HepG2 (cell line): Measurements from ENCODE around the gene C1orf198. TPM values are rescaled to one million over a fixed set of nuclear protein-coding genes. Genes with fewer than 3 reads are reported as not detected.

Source experiments
- ATAC-seq: fragments of 200-7000 bp; cut with Tn5 transposase; 3 replicates; pipeline ENCODE4 v1.9.1; 2020; ENCODE audit warnings: mild to moderate bottlenecking, moderate library complexity
- BruUV-seq: library from RNA; stranded (reverse); fragments of 400-500 nt; replicated peaks from 2 replicates; lab custom pipeline; 2021; lab: Mats Ljungman, UMichigan
- CTCF ChIA-PET: fragments of 300-600 bp; formaldehyde crosslinking; extraction: SDS; loops from one replicate; lab custom pipeline; 2021; ENCODE audit warnings: low total read pairs, inconsistent platforms, low intra/inter-chr PET ratio; lab: Yijun Ruan, JAX
- POLR2A ChIA-PET: fragments of 350-600 bp; sonication (Branson Sonifier 250); formaldehyde crosslinking; loops from one replicate; lab custom pipeline; 2020; ENCODE audit warnings: antibody characterized with exemption, inconsistent platforms; lab: Yijun Ruan, JAX
- DNase-seq: peaks from one replicate; pipeline ENCODE4 v3.0.0-alpha.2; 2015; ENCODE audit warnings: low spot score
- FAIRE-seq: peaks from 3 replicates; lab custom pipeline; 2011; peaks lifted over from hg19 to GRCh38; lab: Jason Lieb, UNC
- H2AFZ ChIP-seq: one replicate; pipeline ENCODE4 v1.6.1; 2011; ENCODE audit warnings: low read length, inconsistent platforms
- H3K27ac ChIP-seq: fragments of 300-600 bp; 3 replicates; pipeline ENCODE4 v1.8.0; 2011; ENCODE audit warnings: mixed run types, mild to moderate bottlenecking, mixed read lengths, low read length, inconsistent platforms; ENCODE audit not compliant: insufficient read depth; ENCODE audit errors: extremely low read length
- H3K27me3 ChIP-seq, 2 experiments: fragments of 200-600 bp in 1 of 2; 2 replicates in 1 of 2; 3 replicates in 1 of 2; pipeline versions ENCODE4 v1.6.0 to v1.8.0; 2011; ENCODE audit warnings: low read length in 2 of 2, mild to moderate bottlenecking in 2 of 2, moderate library complexity in 2 of 2, inconsistent platforms in 1 of 2; ENCODE audit not compliant: insufficient read depth in 2 of 2, control insufficient read depth in 1 of 2
- H3K36me3 ChIP-seq, 2 experiments: fragments of 200-600 bp in 1 of 2; replicated peaks in 1 of 2; 2 replicates in 1 of 2; 3 replicates in 1 of 2; pipeline versions ENCODE4 v1.5.1 to v1.8.0; 2011; ENCODE audit warnings: low read length in 2 of 2, inconsistent platforms in 1 of 2; ENCODE audit not compliant: insufficient read depth in 2 of 2, control insufficient read depth in 1 of 2
- H3K4me1 ChIP-seq: 2 replicates; pipeline ENCODE4 v1.5.1; 2012; ENCODE audit warnings: low read length, inconsistent platforms; ENCODE audit not compliant: insufficient read depth
- H3K4me2 ChIP-seq: 2 replicates; pipeline ENCODE4 v1.6.0; 2011; ENCODE audit warnings: low read depth, low read length, inconsistent platforms
- H3K4me3 ChIP-seq, 3 experiments: fragments of 200-600 bp in 1 of 3; sonication (generic), shearing (Covaris generic) in 1 of 3; replicated peaks in 1 of 3; 2 replicates each; pipeline ENCODE4 v1.5.1; 2011 to 2016; ENCODE audit warnings: low read length in 3 of 3, inconsistent platforms in 2 of 3, low read depth in 2 of 3, mild to moderate bottlenecking in 2 of 3, control low read depth in 1 of 3, mixed read lengths in 1 of 3; ENCODE audit not compliant: insufficient read depth in 1 of 3
- H3K79me2 ChIP-seq: one replicate; pipeline ENCODE4 v1.6.1; 2011; ENCODE audit warnings: low read length, inconsistent platforms; ENCODE audit not compliant: insufficient read depth
- H3K9ac ChIP-seq: 2 replicates; pipeline ENCODE4 v1.6.0; 2011; ENCODE audit warnings: mild to moderate bottlenecking, low read depth, low read length, inconsistent platforms; ENCODE audit not compliant: insufficient read depth
- H3K9me3 ChIP-seq: 2 replicates; pipeline ENCODE4 v1.5.1; 2012; ENCODE audit warnings: mild to moderate bottlenecking, low read length
- H4K20me1 ChIP-seq: 2 replicates; pipeline ENCODE4 v1.6.0; 2011; ENCODE audit warnings: inconsistent platforms, mild to moderate bottlenecking, low read length, moderate library complexity; ENCODE audit not compliant: insufficient read depth
- GRHL1 ChIP-seq: sonication (generic); formaldehyde crosslinking; conservative IDR thresholded peaks from 2 replicates; pipeline ENCODE4 v1.8.0; 2022; ENCODE audit warnings: missing genetic modification reagents
- HMG20A ChIP-seq: IDR thresholded peaks from 2 replicates; pipeline ENCODE4 v1.6.1; 2016; ENCODE audit warnings: borderline replicate concordance
- MTF2 ChIP-seq: sonication (generic); formaldehyde crosslinking; IDR thresholded peaks from 2 replicates; pipeline ENCODE4 v1.5.0; 2020; ENCODE audit warnings: missing genetic modification reagents, borderline replicate concordance
- NCOA5 ChIP-seq: sonication (generic); formaldehyde crosslinking; IDR thresholded peaks from 2 replicates; pipeline ENCODE4 v1.4.0; 2020; ENCODE audit warnings: missing genetic modification reagents
- NFYB ChIP-seq: sonication (generic); formaldehyde crosslinking; IDR thresholded peaks from 2 replicates; pipeline ENCODE4 v1.4.0; 2020; ENCODE audit warnings: missing genetic modification reagents
- PHF21A ChIP-seq: sonication (generic); formaldehyde crosslinking; IDR thresholded peaks from 2 replicates; pipeline ENCODE4 v1.5.0; 2020; ENCODE audit warnings: mild to moderate bottlenecking, missing genetic modification reagents
- PHF8 ChIP-seq: sonication (generic); formaldehyde crosslinking; IDR thresholded peaks from 2 replicates; pipeline ENCODE4 v1.5.0; 2020; ENCODE audit warnings: missing genetic modification reagents
- TARDBP ChIP-seq: sonication (generic); formaldehyde crosslinking; IDR thresholded peaks from 2 replicates; pipeline ENCODE4 v1.8.0; 2022; ENCODE audit warnings: mild to moderate bottlenecking, missing genetic modification reagents
- ZNF20 ChIP-seq: sonication (generic); formaldehyde crosslinking; IDR thresholded peaks from 2 replicates; pipeline ENCODE4 v1.4.0; 2020; ENCODE audit warnings: mild to moderate bottlenecking, moderate library complexity, missing genetic modification reagents
- ZNF234 ChIP-seq: sonication (generic); formaldehyde crosslinking; conservative IDR thresholded peaks from 2 replicates; pipeline ENCODE4 v1.5.1; 2020; ENCODE audit warnings: mild to moderate bottlenecking, missing genetic modification reagents
- WGBS: methylation state at CpG from one replicate; pipeline ENCODE4 v1.1.6; 2017; ENCODE audit warnings: low lambda C conversion rate; 5-methylcytosine and 5-hydroxymethylcytosine counted together
- in situ Hi-C: cut with HindIII; loops from 2 replicates; pipeline ENCODE4 v1.10.0; 2017; ENCODE audit warnings: low pct_unique_long_range_greater_than_20kb; ENCODE audit not compliant: extremely low pct_ligation_motif_present
- intact Hi-C: fragments of 100-400 bp; cut with micrococcal nuclease; formaldehyde crosslinking; loops from one replicate; pipeline ENCODE4 v1.10.0; 2022; ENCODE audit not compliant: unreplicated experiment
- polyA plus RNA-seq, 8 experiments: library from polyadenylated mRNA; depleted of rRNA in 3 of 8; stranded (reverse) in 7 of 8; unstranded in 1 of 8; fragments of >200 nt; fragmentation: Illumina TruSeq in 4 of 8; extraction: Trizol in 4 of 8; gene quantifications; 2 replicates each; pipeline versions ENCODE4 v1.2.1 to v1.2.3, GENCODE V29; 2011 to 2016; ENCODE audit warnings: low read depth in 4 of 8, missing spikeins in 1 of 8, mixed read lengths in 1 of 8; ENCODE audit not compliant: insufficient read depth in 1 of 8
- total RNA-seq, 5 experiments: library from RNA; depleted of rRNA; stranded (reverse); fragments of >200 nt; fragmentation: Illumina TruSeq; extraction: Trizol; gene quantifications; 2 replicates each; pipeline ENCODE4 v1.2.3, GENCODE V29; 2016; ENCODE audit warnings: low read depth in 1 of 5

Gene C1orf198
- total and polyA plus RNA-seq, 2 of the 13 experiments (the other 11 are each of a cell fraction or from before 2014, with no cell fraction given), result 12.7 to 13.4 TPM

GRCh38 chr1:230861970-230862595, 6.2 kb downstream of the C1orf198 start:
- H4K20me1 ChIP-seq, result 0 out of 2 replicates have a peak, but pooled peaks cover 4% of the 10 kb centered on the region
- in situ Hi-C loops, result no loop called here
- H3K4me3 ChIP-seq, result no peak overlapping the region
- no peak overlapping the region for H3K27ac ChIP-seq
- CTCF ChIA-PET, result no interaction called here
- no peak overlapping the region for H3K9ac ChIP-seq
- no peak for ATAC-seq
- BruUV-seq, result no TSS peak
- DNase-seq, result no peak
- H2AFZ ChIP-seq, result no peak overlapping the region
- 99% methylated on average over 2 of the region's 4 CpGs for WGBS
- FAIRE-seq, result no peak
- H3K4me1 ChIP-seq, result peaks cover 56% of the 10 kb centered on the region
- TF ChIP-seq NCOA5 (CRISPR knock-in tag) (no peak), PHF21A (CRISPR knock-in tag) (no peak), HMG20A (no peak), NFYB (CRISPR knock-in tag) (no peak), ZNF234 (CRISPR knock-in tag) (no peak), GRHL1 (CRISPR knock-in tag) (no peak), ZNF20 (CRISPR knock-in tag) (no peak), TARDBP (no peak), PHF8 (CRISPR knock-in tag) (no peak), MTF2 (CRISPR knock-in tag) (no peak)
- TF ChIP-seq, all 625 proteins: peak for 0
- Histone ChIP-seq H3K79me2 (peaks cover 36% of the 10 kb centered on the region), H3K9me3 (no peaks in the 10 kb centered on the region), H3K4me2 (no peak overlapping the region), H3K27me3 (no peaks in the 10 kb centered on the region), H3K36me3 (peaks cover 0 to 2% of the 10 kb centered on the region in 2 experiments; a peak in 4 of 5 replicates)
- POLR2A ChIA-PET, result no interaction called here
- intact Hi-C loops, result no loop called here
